GM19467 (cell line): ENCODE data around the gene MCM3AP.

Experiments
- ATAC-seq: cut with Tn5 transposase; IDR thresholded peaks from one replicate; pipeline ENCODE4 v1.9.1; 2021; ENCODE audit warnings: mild to moderate bottlenecking, moderate library complexity; ENCODE audit not compliant: unreplicated experiment

Gene MCM3AP

GRCh38 chr21:46189213-46189958 is 96.0 kb downstream of the MCM3AP start:
- no peak for ATAC-seq

DNA sequence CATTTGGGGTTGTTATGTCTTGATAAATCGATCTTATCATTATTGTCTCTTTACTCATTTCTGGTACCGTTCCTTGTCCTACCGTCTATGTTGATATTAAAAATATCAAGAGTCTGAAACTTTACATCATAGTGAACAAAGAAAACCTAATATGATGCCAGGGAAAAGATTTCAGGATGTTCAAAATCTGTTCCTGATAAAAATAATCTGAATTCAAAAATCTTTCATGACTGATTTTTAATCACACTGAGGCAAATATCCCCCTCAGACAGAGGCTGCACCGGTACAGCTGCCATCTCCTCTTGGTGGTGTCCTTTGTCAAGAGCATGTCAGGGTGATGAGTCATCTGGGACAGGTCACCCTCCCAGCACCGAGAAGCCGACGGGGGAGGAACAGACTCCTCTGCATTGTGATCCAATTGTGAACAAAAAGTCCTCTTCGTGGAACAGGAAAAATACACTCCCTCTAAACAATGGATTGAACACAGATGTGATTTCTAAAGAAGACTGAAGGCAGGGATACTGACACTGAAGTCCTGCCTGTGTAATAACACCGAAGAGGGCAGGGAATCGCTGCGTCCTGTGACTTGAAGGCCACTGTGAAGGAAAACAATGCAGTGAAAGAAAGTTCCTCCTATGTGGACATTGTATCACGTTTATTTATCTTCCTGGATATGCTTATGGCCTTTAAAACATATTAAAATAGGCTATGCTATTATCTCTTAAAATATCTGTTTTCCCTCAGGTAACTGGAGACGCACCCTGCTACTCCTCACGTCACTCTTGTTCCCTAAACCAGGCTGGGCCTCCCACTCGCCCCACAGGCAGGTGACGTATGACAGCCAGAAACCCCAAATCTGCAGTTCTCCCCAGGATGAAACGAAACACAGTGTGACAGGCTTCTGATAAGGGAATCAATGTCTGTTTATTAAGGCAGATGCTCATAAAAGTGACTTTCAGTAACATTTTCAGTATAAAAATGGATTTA is 96.9 kb downstream of the MCM3AP start:
- ATAC-seq, result no peak

DNA sequence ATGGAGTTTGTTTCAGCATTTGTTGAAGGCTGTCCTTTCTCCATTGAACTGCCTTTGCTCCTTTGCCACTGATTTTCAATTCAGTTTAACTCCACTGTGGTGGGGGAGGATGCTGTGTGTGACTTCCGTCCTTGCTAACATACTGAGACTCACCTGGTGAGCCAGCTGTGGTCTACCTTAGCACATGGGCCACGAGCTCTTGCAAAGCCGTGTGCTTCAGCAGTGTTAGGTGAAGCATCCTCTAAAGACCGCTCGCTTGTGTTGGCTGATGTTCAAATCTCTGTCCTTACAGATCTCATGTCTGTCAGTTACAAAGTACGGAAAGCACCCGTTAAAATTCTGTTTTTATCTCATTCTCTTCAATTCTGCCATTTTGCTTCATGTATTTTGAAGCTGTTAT is 97.6 kb downstream of the MCM3AP start:
- no peak for ATAC-seq

DNA sequence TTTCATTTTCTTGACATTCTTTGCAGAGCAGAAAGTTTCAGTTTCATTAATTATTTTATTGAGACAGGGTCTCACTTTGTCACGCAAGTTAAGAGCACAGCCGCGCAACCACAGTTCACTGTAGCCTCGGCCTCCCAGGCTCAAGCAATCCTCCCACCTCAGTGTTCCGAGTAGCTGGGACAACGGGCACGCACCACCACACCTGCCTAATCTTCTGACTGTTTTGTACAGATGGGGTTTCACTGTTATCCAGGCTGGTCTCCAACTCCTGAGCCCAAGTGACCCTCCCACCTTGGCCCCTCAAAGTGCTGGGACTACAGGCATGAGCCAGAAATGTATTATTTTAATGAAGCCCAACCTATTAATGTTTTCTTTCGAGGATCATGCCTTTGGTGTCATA is 98.2 kb downstream of the MCM3AP start:
- ATAC-seq, result no peak

GRCh38 chr21:46185716-46186115 is 99.7 kb downstream of the MCM3AP start:
- no peak for ATAC-seq
